ENCODE measurements around the gene ACTL10. TPM values are rescaled to one million over a fixed set of nuclear protein-coding genes. Genes with fewer than 3 reads are reported as not detected.

Gene ACTL10
- polyA plus RNA-seq, 10 donors, result 0.11 to 0.43 (median 0.33) TPM

Other genes with a start within 250 kb of the ACTL10 start
- 10 to 100 TPM; 18.1 to 34.9 (median 28.3) TPM for gene SNTA1, start 223.2 kb upstream of the ACTL10 start, polyA plus RNA-seq (ENCODE audit: insufficient read length in 10 of 10)
- gene CBFA2T2, start 176.8 kb upstream of the ACTL10 start, polyA plus RNA-seq (ENCODE audit: insufficient read length in 10 of 10), result 10 to 100 TPM in 9 of 10 donors, 1 to 10 TPM in 1; 9.9 to 18.9 (median 14.1) TPM
- gene C20orf144, start 4.6 kb upstream of the ACTL10 start, polyA plus RNA-seq (ENCODE audit: insufficient read length in 10 of 10), result under 1 TPM in 8 of 10 donors, not detected in 2; 0.08 to 0.36 (median 0.21) TPM
- gene NECAB3, start 7.5 kb downstream of the ACTL10 start, polyA plus RNA-seq (ENCODE audit: insufficient read length in 10 of 10), result 10 to 100 TPM; 21.9 to 27.0 (median 24.0) TPM
- gene E2F1, start 19.4 kb downstream of the ACTL10 start, polyA plus RNA-seq (ENCODE audit: insufficient read length in 10 of 10), result 10 to 100 TPM in 5 of 10 donors, 1 to 10 TPM in 5; 9.2 to 16.5 (median 10.6) TPM
- 10 to 100 TPM in 5 of 10 donors, 1 to 10 TPM in 5; 8.5 to 10.9 (median 9.7) TPM for gene PXMP4, start 53.4 kb downstream of the ACTL10 start, polyA plus RNA-seq (ENCODE audit: insufficient read length in 10 of 10)
- 1 to 10 TPM; 2.2 to 3.6 (median 2.7) TPM for gene ZNF341, start 65.1 kb downstream of the ACTL10 start, polyA plus RNA-seq (ENCODE audit: insufficient read length in 10 of 10)
- 10 to 100 TPM; 60.4 to 75.0 (median 66.7) TPM for gene CHMP4B, start 144.4 kb downstream of the ACTL10 start, polyA plus RNA-seq (ENCODE audit: insufficient read length in 10 of 10)

Data from muscle of back (tissue), 10 donors.